H1 (cell line): Measurements from ENCODE around the gene PAK5. TPM values are rescaled to one million over a fixed set of nuclear protein-coding genes. Genes with fewer than 3 reads are reported as not detected.

Source experiments
- CHD7 ChIP-seq: fragments of 300-600 bp; sonication (generic); IDR thresholded peaks from 2 replicates; pipeline ENCODE4 v1.7.1; 2012; ENCODE audit warnings: low read length, moderate library complexity, mild to moderate bottlenecking, inconsistent platforms; ENCODE audit not compliant: insufficient replicate concordance
- KDM1A ChIP-seq: fragments of 200-600, 300-600 bp; sonication (generic); IDR thresholded peaks from 2 replicates; pipeline ENCODE4 v1.7.1; 2016; ENCODE audit warnings: mild to moderate bottlenecking, low read length, borderline replicate concordance
- RAD21 ChIP-seq, 2 experiments: IDR thresholded peaks in 1 of 2; conservative IDR thresholded peaks in 1 of 2; 2 replicates each; pipeline ENCODE4 v1.6.1; 2011; ENCODE audit warnings: low read depth in 2 of 2, low read length in 2 of 2, improper control_type of control experiment in 1 of 2, inconsistent platforms in 1 of 2, mild to moderate bottlenecking in 1 of 2, moderate library complexity in 1 of 2
- SIX5 ChIP-seq: IDR thresholded peaks from 2 replicates; pipeline ENCODE4 v1.6.1; 2011; ENCODE audit warnings: mild to moderate bottlenecking, low read depth, low read length
- polyA plus RNA-seq, 7 experiments: library from polyadenylated mRNA; depleted of rRNA in 3 of 7; stranded (reverse) in 5 of 7; unstranded in 2 of 7; fragments of >200 nt in 5 of 7; fragments of 200-250 nt in 2 of 7; gene quantifications; 1 replicate in 5 of 7; 2 replicates in 1 of 7; 4 replicates in 1 of 7; pipeline versions ENCODE4 v1.2.1 to v1.2.3, GENCODE V29; 2011 to 2013; ENCODE audit warnings: missing spikeins in 2 of 7, mixed read lengths in 2 of 7
- total RNA-seq: library from RNA; stranded (reverse); fragmentation: NEBNext Ultra II Directional; extraction: Animal tissue kit (Norgen Biotek cat#: 25700); gene quantifications from 2 replicates; pipeline ENCODE4 v1.2.1, GENCODE V29; 2021

The PAK5 gene
- total and polyA plus RNA-seq, 2 of the 8 experiments (the other 6 are each of a cell fraction or from before 2014, with no cell fraction given), result 0.54 to 0.80 TPM

GRCh38 chr20:9761476-9761875, 77.4 kb downstream of the PAK5 start (continued):
- TF ChIP-seq CHD7 (no peak), KDM1A (0 out of 2 replicates have a peak, but pooled peaks have one; percentile 29), SIX5 (no peak), RAD21 (IDR thresholded peaks at IDR 0.05 in 1 of 2, conservative IDR thresholded peaks at IDR 0.05 in 1 of 2; ENCODE audit: low read depth in 2 of 2, low read length in 2 of 2) (no peak)
